Stimulated activated CD4-positive, alpha-beta T cell treated with anti-CD3 and anti-CD28 coated beads, TNF-alpha, amount 100 ng/mL, for 1 hour (primary cell): ENCODE measurements around the gene USP49.
"Not testable (repeated sequence)": the region's sequence is repeated elsewhere in the genome, so short reads cannot be mapped to it uniquely, and the experiment has no call there.

Experiments used
- DNase-seq, 3 donors: peaks; one replicate each; pipeline ENCODE4 v3.0.0-alpha.2; 2020; ENCODE audit warnings: low read depth in 3 of 3, low spot score in 1 of 3

The USP49 gene

DNA sequence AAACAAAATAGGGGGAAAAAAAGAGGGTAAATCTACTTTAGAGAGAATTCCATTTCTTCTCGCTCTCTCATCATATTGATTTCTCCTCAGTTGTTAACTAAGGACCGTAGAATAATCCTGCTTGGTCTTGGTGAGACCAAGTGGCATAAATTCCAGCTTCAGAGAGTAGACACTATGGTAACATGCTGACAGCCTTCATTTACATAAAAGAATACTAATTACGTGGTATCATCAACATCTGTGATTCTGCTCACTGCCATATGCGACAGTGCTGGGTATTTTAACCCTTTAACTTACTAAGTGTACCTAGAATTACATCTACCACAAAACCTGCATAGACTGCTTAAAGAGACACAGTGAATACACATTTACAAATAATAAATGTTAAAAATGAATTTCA, 80.5 kb downstream of the USP49 start:
- DNase-seq = no peak

DNA sequence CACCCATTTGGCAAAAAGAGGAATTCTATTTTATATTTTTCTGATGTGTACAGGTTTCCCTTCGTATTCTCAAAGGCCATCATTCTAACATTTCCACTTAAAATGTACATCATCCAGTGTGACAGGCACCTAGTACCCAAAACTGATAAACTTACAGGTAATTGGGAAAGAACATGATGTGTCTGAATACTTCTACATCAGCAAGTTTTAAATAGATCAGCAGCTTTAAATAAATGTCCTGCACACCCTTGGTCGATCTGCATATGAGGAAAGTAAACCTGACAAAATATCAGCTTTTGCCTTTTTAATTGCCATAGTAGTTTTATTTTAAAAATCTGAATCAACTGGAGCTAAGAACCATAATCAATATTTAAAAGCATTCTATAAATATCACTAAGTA, 81.2 kb downstream of the USP49 start:
- DNase-seq = no peak

DNA sequence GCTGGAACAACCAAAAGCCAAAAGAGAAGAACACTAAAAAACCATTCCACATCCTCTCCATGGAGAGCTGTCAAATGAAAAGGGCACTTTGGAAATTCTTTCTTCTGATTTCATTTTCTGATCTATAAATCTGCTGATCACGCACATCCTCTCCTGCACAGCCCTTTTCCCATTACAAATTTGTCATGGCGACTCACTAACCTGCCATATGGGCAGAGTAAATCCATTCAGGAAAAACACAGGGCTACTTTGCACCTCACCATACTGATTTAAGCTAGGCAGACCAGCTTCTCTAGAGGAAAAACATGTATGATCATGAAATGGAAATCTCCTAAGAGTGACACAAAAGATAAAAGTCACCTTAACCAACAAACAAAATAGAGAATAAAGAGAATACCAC, 81.7 kb downstream of the USP49 start:
- no peak for DNase-seq

DNA sequence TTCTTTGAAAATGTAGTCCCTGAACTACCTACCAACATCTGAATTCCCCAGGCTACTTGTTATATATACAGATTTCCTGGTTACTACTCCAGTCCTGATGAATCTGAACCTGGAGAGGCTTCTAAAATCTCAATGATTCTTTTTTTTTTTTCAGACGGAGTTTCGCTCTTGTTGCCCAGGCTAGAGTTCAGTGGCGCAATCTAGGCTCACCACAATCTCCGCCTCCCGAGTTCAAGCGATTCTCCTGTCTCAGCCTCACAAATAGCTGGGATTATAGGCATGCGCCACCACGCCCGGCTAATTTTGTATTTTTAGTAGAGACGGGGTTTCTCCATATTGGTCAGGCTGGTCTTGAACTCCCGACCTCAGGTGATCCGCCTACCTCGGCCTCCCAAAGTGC, 83.2 kb downstream of the USP49 start:
- DNase-seq = not testable (repeated sequence)

DNA sequence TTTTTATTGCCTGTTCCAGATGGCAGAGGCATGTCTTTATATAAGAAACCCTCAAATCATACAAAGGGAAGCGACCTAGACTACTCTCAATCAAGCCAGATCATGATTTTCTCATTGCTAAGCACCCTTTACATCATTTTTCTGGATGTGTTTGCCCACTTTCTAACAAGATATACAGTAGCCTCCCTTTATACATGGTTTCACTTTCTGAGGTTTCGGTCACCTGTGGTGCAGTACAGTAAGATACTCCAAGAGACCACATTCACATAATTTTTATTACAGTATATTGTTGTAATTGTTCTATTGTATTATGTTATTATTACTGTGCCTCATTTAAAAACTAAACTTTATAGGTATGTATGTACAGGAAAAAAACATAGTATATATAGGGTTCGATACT, 84.1 kb downstream of the USP49 start:
- DNase-seq = no peak

DNA sequence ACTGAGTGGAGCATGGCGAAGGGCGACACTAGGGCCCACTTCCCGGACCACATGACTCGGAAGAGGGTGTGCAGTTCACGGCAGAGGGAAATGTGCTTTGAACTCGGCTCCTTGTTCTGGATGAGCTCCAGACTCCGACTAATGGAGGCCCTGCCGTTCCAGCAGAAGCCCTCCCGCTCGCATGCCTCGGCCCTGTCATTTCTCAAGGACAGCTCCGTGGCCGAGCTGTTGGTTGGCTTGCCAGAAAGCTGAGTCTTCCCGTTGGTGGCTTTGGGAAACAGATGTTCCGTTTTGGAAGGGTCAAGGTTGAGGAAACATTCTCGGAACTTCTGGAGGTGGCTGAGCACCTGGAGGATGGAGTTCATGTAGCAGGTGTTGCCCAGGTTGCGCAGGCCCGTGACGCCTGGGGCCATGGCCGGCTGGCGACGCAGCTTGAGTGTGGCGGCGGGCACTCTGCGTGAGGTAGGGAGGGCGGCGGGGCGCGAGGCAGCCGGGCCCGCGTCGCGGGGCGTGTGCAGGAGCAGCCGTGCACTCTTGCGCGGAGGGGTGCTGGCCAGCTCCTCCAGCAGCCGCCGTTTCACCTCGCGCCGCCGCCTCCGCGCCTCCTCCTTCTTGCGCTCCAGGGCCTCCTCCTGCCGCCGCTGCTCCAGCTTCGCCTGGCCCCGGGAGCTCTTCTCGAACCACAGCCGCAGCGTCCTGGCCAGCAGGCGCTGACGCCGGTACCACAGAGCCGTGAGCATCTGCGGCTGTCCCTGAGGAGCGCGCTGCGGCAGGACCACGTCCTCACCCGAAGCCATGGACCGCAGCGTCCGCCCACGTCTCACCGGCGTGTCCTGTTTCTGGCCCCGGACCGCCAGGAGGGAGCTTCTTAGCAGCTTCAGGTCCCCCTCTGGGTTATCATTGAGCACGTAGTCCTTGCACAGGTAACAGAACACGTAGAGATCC, 89.1 kb downstream of the USP49 start:
- no peak for DNase-seq

DNA sequence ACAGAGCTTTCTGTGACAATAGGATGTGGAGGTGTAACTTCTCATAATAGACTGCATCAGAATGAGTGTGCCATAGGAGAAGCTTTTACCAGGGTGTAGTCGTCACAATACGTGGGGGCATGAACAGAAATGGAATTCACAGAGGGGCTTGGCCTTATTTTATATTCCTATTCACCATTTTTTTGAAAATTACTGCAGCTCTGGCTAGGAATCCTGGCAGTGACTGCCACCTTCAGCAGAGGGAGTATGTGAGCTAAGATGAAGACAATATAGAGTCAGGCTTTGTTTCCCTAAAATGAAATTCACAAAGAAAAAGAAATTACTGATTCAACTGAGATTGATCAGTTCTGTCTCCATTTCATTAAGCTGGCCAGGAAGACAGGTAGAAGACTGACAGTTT, 93.8 kb downstream of the USP49 start:
- no peak for DNase-seq

DNA sequence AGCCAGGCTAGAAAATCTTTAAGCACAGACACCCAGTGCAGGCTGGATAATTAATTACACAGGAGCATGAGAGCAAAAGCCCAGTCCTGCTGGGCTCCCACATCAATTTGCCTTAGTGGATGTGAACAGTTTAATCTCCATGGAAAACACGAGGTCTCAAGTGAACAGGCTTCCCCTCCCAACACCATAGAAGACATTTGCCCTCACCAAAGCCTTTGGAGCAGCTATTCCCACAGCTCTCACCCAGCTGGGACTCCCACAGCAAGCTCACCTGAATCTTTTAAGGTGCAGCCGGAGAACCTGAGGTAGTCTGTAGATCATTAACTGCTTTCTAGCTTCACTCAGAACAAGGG, 95.6 kb downstream of the USP49 start:
- no peak for DNase-seq

DNA sequence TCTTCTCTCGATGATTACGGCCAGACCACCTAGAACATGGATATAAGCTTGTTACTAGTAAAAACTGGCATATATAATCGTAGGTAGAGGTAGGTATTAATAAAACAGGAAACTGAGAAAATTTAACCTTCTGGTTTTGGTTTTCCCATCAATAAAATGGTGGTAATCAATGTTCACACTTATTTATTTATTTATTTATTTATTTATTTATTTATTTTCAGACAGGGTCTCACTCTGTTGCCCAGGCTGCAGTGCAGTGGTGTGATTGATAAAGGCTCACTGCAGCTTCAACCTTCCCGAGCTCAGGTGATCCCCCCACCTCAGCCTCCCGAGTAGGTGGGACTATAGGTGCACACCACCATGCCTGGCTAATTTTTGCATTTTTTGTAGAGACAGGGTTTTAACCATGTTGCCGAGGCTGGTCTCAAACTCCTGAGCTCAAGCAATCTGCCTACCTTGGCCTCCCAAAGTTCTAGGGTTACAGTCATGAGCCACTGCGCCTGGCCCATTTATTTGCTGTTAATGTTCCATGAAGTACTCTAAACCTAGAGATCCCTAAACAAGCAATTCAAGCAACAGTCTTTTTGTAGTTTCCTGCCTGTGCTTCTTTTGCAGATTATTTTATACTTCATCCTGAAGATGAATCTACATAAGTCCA, 96.1 kb downstream of the USP49 start:
- DNase-seq = no peak

DNA sequence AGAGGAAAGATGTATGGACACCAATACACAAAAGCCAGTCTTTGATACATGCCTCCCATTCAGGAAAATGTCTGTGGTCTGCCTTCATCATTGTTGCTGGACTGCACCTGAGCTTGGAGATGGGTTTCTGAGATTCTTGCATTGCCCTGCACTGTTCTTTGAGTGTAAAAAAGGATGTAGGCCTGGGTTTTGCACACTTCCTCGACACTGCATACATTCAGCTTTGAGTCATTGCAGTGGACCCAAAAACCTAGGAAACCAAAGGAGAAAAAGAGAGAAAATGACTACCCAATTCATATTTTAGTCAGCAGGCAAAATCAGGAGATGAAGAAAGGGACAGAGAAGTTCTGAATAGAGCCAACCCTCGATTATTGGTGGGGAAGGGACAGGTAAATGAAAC, 98.7 kb downstream of the USP49 start:
- DNase-seq = no peak

DNA sequence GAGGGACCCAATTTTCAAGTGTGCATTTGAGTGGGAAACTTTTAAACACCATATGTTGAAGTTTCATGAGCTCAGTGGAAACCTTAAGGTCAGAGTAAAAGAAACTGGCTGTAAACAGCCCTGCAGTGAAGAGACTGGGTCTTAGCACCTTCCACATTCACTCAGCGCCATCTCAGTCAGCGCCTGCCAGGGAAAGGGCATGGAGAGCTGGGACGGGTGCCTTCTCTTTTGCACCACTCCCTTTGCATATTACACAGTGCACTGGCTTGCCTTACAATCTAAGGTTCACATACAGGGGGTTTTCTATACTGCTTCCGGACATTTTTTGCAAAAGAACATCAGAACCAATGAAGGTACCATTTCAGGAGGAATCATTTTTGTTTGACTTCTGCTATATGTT, 103.2 kb downstream of the USP49 start:
- no peak for DNase-seq

DNA sequence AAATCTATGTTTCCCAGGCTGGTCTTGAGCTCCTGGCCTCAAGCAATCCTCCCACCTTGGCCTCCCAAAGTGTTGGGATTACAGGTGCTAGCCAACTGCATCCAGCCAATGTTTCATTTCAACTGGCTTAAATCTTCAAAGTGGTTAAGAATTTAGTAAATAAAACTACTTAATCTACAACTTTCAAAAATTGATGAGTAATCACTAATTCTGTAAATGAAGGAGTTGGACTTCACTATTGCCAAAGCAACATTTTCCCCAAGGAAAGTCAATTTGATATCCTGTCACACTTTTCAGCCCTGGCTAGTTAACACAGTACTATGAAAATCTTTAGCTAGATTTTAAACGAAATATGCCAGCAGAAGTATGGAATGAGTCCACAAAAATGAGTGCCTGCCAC, 103.9 kb downstream of the USP49 start:
- DNase-seq = no peak

DNA sequence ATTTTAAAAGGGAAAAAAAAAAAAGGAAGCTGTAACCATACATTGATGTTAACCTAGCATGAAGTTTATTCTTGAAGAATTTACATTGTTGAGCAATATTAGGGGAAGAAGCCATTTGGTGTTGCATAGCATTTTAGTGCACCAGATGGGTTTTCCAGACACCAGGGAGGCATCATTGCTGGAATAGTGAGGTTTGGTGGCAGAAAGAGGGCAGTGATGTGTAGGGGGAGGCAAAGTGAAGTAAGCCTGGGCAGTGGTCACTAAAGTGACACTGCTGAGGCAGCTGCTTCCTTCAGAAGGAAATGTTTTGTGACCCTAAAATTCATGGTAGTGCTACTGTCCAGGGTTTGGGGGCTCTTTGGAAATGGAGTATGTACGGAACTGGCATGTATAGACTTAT, 105.1 kb downstream of the USP49 start:
- DNase-seq = no peak

DNA sequence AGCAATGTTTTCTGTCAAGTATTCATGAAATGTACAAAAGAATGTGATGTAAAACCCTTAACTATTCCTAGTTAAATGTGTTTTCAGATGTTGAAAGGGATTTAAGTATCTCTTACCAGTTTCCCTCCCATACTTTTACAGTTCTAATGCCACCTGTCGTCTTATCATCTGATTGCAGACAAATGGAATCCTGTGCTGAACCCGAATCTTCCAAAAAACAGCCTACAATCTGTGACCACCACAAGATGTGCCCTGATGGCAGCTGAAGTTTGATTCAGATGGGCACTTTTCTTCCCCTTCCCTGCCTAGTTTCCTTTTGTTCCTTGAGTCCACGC, 105.8 kb downstream of the USP49 start:
- no peak for DNase-seq

DNA sequence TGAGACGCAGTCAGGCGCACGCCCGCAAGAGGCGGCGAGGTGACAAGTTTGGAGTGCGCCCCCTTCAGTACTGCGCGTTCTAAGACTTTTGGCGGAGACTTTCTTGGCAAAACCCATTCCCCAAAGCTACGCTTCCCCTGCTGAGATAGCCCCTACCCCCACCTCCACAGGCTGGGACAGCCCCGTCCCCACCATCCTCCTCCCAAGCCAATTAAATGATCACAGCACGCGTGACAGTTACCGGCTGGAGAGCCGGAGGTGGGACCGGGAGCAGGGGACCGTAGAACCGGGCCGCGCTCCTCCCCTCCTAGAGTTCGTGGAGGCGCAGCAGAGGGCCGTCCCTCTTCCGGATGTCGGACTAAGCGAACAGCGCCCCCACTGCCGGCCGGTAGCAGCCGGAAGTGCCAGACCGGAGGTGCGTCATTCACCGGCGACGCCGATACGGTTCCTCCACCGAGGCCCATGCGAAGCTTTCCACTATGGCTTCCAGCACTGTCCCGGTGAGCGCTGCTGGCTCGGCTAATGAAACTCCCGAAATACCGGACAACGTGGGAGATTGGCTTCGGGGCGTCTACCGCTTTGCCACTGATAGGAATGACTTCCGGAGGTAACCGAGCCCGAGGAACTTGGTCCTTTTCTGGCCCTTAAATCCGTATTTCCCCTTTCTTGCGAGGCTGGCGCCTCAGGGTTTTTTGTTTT, 107.8 kb downstream of the USP49 start, which contains the start of gene TOMM6:
Gene TOMM6 (plus strand): TSS at position 476 of the 699 bp plus-strand sequence. CDS start 4 bp downstream, at position 480.
- DNase-seq = peak; percentile 82 to 94 (median 86)

DNA sequence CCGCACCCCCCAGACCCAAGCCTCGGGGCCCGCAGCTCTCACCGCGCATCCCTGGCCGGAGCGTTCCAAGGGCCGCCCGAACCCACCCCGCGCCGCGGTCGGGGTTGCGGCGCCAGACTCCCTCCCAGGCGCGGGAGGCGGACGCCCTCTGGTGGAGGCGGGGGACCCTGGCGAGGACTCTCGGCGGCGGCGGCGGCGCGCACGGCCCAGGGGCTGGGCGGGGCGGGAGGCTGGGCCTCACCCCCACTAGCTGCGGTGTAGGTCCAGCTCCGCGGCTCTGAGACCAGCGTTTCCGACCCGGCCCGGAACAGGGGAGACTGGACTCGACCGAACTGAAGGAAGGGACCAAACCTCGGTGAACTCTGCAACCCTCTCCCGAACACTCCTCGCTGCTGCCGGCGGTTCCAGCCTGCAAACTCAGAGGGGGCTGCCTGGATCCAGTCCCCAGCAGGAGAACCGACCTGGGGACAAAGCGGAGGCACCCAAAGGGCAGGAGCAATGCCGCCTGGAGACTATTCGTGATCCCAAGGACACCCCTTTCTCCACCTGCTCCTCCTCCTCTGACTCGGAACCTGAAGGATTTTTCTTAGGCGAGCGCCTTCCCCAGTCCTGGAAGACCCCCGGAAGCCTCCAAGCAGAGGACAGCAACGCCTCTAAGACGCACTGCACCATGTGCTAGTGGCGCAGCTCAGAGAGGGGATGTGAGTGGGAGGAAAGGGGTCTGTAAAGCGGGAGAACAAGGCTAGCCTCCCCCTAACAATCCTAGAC, 108.5 kb downstream of the USP49 start:
- peak; percentile 56 to 85 (median 74) for DNase-seq

DNA sequence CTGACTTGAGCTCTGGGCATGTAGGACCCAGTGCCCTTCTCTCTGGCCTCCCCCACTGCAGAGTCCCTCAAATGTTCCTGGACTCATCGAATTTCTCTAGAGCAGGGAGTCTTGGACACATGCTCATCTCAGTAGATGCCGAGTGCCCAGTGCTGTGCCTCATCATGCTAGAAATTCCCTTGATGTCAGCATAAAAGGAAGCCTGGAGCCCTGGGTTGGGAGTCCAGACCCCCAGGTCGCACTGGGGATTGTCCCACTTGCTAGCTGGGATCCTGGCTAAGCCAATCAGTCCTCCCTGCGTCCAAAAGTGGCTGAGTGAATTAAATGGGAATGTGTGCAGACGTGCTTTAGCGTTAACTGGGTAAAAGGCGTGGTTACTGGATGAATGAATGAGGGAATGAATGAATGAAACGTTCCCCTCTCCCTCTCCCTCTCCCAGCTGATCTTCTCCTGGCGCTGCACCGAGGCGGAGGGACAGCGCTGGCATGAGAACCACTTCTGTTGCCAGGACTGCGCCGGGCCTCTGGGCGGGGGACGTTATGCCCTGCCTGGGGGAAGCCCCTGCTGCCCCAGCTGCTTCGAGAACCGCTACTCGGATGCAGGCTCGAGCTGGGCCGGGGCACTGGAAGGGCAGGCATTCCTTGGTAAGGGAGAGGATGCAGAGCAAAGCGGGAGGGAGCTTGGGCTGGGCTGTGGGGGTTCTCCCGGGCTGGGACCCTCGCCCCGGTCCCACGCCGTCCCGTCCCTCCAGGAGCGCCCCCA, 109.3 kb downstream of the USP49 start:
- no peak for DNase-seq

DNA sequence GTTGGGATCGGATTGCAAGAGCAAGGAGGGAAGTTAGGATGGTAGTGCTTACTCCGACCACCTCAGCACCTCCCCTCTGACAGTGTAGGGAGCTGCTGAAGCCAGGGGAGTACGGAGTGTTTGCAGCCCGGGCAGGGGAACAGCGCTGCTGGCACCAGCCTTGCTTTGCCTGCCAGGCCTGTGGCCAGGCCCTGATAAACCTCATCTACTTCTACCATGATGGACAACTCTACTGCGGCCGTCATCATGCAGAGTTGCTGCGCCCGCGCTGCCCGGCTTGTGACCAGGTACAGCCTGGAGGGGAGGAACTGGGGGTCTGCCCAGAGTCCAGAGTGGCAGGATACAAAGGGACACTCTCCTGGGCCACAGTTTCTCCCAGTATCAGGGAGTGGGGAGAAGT, 109.9 kb downstream of the USP49 start:
- no peak for DNase-seq

DNA sequence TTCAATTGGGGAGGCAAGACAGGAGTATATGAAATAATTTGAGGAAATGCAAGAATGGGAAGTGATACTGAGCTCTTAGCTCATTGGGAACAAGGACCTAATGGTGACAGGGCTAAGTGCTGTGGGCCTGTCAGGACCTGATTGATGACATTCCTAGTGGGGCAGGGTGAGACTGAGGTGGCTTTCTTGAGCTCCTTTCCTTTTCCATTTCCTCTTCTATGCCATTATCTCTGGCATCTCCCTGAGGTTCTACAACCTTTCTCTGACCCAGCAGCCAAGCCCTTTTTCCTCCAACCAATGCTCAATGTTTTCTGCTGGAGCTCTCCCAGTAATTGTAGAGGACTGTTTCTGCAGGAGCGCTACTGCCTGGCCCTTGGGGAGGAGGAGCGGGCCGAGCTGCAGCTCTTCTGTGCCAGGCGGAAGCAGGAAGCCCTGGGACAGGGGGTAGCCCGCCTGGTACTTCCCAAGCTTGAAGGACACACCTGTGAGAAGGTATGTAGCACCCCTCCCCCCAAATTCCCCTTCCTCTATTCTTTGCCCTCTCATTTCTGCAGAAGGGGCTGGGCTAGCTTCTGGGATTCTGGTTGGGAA, 110.5 kb downstream of the USP49 start:
- DNase-seq = no peak

DNA sequence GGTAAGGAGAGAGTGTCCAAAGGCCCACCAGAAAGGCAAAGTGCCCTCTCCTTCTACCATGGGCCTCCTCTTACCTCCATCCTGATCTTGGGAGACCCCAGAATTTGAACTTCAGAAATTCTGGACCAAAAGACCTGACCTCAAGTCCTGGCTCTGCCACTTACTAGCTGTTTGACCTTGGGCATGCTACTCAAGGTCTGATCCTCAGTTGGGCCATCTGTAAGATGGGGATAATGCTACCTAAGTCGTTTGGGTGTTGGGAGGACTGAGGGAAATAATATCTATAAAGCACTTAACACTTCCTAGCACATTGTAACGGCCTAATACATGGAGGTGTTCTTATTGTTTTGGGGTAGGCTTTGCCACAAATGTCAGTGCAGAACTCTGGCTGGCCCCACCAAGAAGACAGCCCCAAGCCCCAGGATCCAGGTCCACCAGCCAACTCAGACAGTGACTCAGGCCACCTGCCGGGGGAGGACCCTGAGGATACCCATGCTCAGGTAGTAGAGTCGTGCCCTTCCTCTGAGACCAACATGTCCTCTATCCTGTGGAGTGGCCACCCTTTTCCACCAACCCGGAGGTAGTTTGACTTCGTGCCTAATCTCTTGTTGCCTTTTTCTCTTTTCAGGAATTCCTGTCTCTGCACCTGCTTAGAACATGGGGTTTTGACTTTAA, 111.9 kb downstream of the USP49 start:
- DNase-seq = no peak
